ENCODE results near the gene SH2D2A.

The SH2D2A gene

GRCh38 chr1:156816561-156817328 lies at the start of gene SH2D2A:
SH2D2A (minus strand) TSS chr1:156816848; CDS start chr1:156816708, 140 bp downstream.
- peak; percentile 75 for DNase-seq (ENCODE audit: low read depth)

DNA sequence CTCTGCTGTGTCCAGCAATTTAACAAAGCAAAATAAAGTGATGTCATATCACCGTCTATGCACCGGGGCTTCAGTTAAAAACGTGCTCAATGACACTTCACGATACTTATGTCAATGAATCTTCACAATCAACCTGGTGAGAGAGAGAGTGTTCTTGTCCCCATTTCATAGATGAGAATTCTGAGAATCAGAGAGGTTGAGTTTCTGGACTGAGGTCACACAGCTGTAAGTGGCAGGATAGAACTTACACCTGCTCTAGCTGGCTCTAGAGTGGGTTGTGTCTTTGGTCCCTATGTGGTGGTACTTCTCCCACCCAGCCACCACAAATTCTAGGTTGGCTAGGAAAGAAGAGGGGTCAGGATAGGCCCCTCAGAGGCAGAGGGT lies 49.2 kb upstream of the SH2D2A start:
- no peak for DNase-seq (ENCODE audit: low read depth)

DNA sequence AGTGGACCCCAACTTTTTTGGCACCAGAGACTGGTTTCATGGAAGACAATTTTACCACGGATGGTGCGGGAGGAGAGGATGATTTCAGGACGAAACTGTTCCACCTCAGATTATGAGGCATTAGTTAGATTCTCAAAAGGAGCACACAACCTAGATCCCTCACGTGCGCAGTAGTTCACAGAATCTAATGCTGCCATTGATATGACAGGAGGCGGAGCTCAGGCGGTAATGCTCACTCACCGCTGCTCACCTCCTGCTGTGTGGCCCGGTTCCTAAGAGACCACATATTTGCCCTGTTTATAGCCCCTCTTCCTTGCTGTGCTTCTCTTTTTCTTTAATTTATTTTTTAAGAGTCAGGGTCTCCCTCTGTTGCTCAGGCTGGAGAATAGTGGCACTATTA lies 48.6 kb upstream of the SH2D2A start:
- DNase-seq (ENCODE audit: low read depth): no peak

GRCh38 chr1:156864796-156865195 lies 48.1 kb upstream of the SH2D2A start:
- no peak for DNase-seq (ENCODE audit: low read depth)

- no peak for DNase-seq (ENCODE audit: low read depth)
Measured at GRCh38 chr1:156863631-156864030, 47.0 kb upstream of the SH2D2A start.

DNA sequence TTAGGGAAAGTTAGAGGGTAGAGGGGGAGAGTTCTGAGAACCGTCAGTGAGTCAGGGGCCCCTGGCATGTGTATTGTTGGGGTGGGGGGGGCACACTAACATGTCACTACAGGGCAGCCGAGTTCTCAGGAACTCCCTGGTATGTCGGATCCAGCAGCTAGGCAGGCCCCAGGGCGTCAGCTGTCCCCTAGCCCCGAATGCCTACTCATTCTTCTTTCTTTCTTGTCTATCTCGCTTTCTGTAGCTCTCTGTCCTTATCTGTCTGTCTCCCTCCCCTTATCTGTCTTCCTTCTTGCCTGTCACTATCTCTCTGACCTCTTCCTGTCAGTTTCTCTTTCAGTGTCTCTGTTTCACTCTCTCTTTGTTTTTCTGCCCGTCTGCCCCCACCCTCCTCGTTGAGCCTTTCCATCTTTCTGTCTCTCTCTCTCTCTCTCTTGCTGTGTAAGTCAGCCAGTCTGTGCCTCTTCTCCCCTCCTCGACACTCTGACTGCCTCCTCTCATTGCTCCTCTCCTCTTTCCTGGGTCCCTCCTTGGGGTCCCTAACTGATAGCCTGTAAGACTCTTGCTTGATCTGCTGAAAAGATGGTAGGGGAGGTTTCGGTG lies 46.5 kb upstream of the SH2D2A start:
- DNase-seq (ENCODE audit: low read depth): no peak

DNA sequence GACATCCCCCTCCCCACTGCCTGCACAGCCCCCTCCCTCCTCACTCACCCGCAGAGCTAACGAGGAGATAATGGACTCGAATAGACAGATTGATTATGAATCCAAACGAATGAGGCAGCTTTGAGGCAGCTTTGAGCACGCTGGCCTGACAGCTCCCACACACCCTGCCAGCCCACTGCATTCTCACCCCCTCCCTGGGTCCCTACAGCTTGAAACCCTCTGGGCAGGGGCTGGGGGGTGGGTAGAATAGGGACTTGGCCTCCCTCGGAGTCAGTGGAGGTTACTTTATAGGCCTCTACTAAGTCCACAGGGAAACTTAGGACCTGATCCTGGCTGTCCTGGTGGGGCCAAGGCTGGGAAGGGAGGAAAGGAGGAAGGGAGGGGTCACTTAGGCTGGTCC lies 45.9 kb upstream of the SH2D2A start:
- no peak for DNase-seq (ENCODE audit: low read depth)

DNA sequence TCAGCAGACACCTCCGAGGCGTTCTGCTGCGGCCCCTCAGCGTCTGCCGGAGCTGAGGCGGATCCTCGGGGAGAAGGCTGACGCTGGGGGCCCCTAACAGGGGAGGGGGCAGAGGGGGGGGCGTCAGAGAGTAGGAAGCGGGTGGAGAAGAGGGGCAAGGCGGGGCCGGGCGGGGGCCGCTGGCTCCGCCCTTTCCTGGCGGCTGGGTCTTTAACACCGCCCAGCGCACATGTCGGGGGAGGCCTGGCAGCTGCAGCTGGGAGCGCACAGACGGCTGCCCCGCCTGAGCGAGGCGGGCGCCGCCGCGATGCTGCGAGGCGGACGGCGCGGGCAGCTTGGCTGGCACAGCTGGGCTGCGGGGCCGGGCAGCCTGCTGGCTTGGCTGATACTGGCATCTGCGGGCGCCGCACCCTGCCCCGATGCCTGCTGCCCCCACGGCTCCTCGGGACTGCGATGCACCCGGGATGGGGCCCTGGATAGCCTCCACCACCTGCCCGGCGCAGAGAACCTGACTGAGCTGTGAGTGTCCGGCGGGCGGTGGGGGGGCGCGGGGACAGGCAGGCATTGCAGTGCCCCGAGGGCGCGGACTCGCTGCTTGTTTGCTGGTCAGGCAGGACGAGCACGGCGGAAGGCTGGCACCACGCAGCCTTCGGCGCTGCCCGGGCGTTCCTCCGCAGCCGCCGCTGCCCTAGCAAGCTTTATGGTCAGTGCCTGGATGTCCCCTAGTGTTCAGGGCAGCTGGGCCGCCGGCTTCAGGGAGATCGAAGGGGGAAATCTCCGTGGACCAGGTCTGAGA lies 44.2 kb upstream of the SH2D2A start, which contains the start of gene NTRK1:
Gene NTRK1, plus strand, starts transcription at position 238 of the 796 bp plus-strand sequence. Its CDS starts 70 bp downstream, at position 308.
- peak; percentile 61 for DNase-seq (ENCODE audit: low read depth)

DNA sequence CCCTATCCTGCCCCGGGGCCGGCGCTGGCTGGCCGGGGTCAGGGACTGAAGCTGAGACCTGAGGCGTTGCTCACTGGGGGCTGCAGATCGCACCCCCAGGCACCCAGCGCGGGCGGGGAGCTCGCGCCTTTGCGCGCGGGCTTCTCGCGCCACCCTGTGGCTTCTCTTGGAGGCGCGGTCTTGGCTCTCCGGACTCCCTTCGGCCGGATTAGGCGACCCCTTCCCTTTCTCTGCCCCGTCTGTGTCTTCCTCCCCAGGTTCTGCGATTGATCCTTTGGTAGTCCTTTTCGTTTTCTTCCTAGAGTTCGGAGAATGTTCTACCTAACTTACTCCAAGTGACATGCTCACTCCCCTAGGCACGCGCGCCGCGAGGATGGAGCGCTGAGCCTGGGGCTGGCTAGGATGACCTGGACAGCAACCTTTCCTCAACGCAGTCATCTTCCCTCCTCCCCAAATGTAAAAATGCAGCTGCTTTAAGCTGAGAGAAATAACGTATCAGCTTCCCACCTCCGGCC lies 43.5 kb upstream of the SH2D2A start:
- peak; percentile 69 for DNase-seq (ENCODE audit: low read depth)

GRCh38 chr1:156859523-156860112 lies 43.0 kb upstream of the SH2D2A start:
- DNase-seq (ENCODE audit: low read depth): peak; percentile 42

DNA sequence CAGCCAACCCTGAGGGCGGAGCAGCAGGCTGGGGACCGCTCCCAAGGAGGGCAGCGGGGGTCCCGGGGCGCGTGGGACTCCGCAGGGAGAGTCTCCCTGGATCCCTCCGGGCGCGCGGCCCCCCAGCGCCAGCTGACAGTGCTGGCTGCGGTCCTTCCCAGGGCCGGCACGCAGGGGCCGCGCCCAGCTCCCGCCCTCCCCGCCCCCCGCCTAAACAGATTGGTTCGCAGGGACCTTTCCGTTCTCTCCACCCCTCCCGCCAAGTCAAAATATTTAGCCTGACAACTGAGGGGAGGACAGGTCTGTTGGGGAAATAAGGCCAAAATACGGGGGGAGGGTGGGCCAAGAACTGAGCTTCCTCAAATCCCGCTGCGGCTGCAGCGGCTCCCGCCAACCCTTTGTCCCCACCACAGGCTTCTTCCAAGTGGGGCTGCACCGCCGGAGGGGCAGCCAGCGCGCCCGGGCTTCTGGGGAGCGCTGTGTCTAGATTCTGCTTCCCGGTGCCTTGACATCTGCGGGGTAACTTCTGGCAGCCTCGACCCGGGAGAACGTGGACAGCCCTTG lies 42.4 kb upstream of the SH2D2A start, which contains the start of gene INSRR:
Gene INSRR, minus strand, starts transcription at position 159 of the 564 bp plus-strand sequence. CDS start 496 bp downstream, outside the sequence.
- DNase-seq (ENCODE audit: low read depth): peak; percentile 19

DNA sequence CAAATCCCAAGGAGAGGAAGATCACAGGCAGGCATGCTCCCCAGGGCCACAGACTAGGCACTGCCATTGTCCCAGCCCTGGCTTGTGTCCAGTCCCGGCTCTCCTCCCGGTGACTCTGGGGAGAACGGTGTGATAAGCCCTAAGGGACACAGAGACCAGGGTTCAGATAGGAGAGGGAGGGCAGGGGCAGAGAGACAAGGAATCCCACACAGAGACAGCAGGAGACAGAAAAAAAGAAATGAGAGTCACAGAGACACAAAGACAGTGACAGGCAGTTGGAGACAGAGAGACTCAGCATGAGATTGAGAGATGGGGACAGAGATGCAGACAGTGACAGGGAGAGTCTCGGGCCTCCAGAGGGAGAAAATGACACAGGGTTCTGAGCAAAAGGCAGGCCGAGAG lies 41.9 kb upstream of the SH2D2A start:
- no peak for DNase-seq (ENCODE audit: low read depth)

DNA sequence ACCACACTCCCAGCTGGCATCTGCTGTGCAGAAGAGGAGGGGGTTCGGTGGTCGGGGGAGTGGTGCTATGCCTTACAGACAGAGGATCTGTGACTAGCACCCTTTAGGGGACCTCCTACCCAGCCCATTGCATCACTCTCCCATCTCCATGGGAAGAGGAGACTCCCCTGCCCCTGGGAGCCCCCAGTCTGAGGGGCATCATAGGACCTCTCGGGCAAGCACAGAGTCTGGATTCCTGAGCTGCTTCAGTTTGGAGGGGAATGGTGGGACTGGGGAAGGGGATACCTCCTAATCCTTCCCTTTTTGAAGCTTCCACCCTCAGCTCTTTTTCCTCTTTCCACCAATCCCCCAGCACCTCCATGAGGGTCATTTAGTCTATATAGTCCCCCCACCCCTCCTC lies 40.9 kb upstream of the SH2D2A start:
- DNase-seq (ENCODE audit: low read depth): no peak

GRCh38 chr1:156856282-156856785 lies 39.7 kb upstream of the SH2D2A start:
- DNase-seq (ENCODE audit: low read depth): no peak

DNA sequence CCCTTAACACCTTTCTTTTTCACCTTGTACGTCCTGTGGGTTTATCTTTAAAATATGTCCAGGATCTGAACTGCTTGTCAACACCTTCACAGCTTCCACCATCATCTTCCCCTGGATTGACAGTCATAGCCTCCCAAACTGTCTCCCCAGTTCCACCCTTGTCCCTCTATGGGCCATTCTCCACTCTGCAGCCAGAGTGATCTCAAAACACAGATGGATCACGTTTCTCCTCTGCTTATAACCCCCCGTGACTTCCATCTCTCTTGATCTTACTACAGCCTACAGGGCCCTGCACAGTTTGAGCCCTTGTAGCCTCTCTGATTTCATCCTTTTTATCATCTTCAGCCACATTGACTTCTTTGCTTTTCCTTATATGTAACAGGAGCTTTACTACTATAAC lies 38.0 kb upstream of the SH2D2A start:
- no peak for DNase-seq (ENCODE audit: low read depth)

GRCh38 chr1:156853761-156854160 lies 37.1 kb upstream of the SH2D2A start:
- no peak for DNase-seq (ENCODE audit: low read depth)

DNA sequence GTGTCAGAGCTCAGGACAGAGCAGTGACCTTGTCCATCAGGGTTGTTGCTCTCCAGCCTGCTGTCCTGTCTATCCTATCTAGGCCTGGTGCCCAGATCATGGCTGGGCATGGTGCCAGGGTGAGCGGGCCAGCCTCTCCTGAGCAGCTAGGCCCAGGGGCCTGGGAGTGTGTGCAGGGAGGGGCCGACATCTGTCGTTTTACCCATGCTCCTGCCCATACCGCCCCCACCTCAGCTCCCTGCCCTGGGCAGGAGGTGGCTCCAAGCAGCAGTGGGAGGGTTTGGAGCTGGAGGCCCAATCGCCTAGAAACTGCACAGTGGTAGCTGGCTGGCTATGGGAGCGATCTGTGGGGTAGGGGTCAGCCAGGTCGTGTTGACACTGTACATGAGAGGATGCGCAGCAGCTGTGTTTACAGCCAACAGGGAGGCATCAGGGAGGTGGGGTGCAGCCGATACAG lies 35.8 kb upstream of the SH2D2A start:
- DNase-seq (ENCODE audit: low read depth): no peak

- DNase-seq (ENCODE audit: low read depth): no peak
Measured at GRCh38 chr1:156851779-156852417, 35.2 kb upstream of the SH2D2A start.

- DNase-seq (ENCODE audit: low read depth): no peak
Measured at GRCh38 chr1:156849151-156849496, 32.5 kb upstream of the SH2D2A start.

GRCh38 chr1:156848461-156849150 lies 32.0 kb upstream of the SH2D2A start:
- no peak for DNase-seq (ENCODE audit: low read depth)
